IPS DF 19.7 (cell line): ENCODE results near the gene ZCCHC4.
A peak's percentile ranks its signal among the peaks of the same experiment; 100 is the strongest.
"Not testable (repeated sequence)": the region's sequence is repeated elsewhere in the genome, so short reads cannot be mapped to it uniquely, and the experiment has no call there.

Experiments
- DNase-seq: peaks from one replicate; pipeline ENCODE4 v3.0.0-alpha.2; 2013; ENCODE audit warnings: low read depth, low spot score

ZCCHC4 gene

DNA sequence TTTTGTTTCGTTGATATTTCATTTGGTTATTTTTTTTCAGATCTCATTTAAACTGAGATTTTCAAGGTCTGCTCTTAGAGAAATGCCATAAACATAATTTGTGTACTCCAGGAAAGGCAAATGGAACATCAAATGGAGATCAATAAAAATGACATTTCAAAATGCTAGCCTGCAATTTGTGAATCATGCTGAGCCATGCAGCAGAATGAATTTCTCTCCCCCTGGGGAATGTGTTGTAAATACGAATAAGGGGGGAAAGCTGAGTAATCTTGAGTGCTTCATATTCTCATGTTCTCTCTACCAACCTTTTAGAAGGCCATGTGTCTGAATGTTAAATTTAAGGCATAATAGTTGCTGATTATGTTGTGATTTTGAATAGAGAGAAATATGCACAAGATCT is 7.8 kb downstream of the ZCCHC4 start:
- no peak for DNase-seq

DNA sequence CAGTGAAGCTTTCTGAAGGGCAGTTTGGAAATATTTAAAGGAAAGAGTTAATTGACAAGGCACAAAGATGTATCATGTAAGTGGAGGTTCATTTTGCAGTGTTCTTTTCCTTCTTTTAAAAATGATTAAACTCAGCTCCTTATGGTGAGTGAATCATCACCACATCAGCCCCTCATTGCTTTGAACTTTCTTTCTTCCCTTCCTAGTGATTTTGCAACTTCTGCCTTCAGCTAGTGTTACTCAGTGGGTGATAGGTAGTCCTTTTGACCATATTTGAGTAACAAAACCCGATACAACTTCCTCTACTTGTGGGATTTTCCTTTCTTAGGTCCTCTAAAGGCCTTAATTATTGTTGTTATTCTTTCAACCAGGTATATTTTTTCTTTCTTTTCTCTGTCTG is 8.2 kb downstream of the ZCCHC4 start:
- DNase-seq, result no peak

DNA sequence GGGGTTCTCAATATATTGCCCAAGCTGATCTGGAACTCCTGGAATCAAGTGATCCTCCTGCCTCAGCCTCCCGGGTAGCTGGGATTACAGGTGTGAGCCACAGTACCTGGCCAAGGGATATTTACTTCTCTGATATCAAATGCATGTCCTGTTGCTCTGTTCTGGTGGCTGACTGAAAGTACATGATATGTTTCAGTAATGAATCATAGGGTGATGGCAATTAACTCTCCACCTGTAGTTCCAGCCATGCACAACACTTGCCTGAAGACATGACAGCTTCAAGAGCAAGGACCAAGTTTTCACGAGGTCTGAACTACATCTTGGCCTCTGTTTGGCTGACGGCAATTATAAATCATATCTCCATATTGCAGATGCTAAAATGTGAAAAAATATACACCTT is 9.1 kb downstream of the ZCCHC4 start:
- no peak for DNase-seq

DNA sequence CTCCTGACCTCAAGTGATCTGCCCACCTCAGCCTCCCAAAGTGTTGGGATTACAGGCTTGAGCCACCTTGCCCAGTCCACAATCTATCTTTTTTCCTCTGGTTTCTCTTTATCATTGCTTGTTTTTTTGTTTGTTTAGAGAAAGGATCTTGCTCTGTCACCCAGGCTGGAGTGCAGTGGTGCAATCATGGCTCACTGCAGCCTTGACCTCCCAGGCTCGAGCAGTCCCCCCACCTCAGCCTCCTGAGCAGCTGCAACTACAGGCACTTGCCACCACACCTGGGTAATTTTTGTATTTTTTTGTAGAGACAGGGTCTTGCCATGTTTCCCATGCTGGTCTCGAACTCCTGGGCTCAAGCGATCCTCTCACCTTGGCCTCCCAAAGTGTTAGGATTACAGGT is 15.9 kb downstream of the ZCCHC4 start:
- DNase-seq, result not testable (repeated sequence)

DNA sequence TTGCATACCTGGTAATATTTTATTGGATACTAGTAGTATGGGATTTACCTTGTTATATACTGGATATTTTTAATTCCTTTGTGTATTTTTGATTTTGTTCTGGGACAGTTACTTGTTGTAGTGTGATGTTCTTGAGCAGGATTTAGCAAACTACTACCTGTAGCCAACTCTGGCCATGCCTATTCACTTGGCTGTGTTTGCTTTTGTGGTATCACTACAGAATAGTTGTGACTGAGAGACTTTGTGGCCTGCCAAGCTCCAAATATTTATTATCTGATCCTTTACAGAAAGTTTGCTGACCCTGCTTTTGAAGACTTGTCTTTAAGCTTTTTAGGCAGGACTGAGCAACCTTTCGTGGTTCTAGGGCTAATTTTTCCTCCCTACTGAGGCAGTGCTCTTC is 17.8 kb downstream of the ZCCHC4 start:
- DNase-seq, result no peak

DNA sequence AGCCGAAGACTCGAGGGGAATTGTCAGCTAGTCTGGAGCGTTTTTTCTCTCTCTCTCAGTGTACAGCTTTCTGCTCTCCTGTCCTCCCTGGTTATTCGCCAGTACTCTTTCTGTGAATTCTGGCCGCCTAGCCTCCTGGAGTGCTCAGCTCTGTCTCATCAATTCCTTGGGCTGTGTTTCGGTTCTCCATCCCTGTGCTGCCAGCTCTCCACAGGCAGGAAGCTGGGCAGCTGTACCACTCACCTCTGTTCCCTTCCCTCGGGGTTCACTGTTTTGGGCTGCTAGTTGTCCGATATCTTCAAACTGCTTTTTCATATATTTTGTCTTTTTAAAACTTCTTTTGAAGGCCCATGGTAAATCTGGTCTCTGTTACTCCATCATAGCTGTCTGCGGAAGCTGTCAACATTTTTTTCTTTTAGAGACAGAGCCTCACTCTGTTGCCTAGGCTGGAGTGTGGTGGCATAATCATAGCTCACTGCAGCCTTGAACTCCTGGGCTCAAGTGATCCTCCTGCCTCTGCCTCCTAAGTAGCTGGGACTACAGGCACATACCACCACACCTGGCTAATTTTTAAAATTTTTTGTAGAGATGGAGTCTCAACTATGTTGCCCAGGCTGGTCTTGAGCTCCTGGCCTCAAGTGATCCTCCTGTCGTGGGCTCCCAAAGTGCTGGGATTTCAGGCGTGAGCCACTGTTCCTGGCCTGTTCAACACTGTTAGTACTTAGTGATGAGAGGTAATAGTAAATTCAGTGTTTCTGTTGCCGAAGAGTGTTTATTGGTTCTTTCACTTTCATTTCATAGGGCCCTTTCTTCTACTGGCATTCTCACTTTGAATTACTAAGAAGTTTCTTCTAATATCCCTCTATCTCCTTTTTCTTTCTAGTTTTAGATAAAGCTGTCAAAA is 18.6 kb downstream of the ZCCHC4 start:
- DNase-seq, result no peak

DNA sequence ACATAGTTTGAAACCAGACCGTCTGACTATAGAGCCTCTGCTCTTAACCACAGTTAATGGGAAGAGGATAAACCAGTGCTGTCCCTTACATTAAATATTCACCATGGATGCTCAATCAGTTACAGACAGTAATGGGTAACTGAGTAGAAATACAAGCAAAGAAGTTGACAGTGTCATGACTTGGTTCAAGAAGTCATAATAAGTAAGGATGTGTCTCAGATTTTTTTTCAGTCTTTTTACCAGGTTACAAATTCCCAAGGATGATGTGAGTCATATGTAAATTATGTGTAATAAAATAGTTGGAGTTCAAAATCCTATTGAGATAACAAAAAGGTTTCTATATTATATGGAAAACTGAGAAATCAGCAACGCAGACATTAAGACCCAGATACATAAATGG is 31.1 kb downstream of the ZCCHC4 start:
- DNase-seq, result no peak

DNA sequence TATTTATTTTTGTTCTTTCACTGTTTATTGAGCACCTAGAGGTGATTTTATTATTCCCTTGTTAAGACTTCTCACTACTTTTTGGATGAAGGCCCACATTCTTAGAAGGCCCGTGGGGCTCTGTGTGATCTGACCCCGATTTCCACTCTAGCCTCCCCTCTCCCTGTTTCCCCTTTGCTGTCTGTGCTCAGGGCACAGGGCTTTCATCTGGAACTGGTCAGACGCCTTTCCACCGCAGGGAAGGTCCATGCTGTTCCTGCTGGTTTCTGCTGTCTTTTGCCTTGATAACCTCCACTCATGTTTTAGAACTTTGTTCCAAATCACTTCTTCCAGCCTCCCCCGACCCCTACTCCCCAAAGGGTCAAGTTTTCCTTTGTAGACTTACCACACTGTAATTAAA is 33.2 kb downstream of the ZCCHC4 start:
- DNase-seq, result no peak

DNA sequence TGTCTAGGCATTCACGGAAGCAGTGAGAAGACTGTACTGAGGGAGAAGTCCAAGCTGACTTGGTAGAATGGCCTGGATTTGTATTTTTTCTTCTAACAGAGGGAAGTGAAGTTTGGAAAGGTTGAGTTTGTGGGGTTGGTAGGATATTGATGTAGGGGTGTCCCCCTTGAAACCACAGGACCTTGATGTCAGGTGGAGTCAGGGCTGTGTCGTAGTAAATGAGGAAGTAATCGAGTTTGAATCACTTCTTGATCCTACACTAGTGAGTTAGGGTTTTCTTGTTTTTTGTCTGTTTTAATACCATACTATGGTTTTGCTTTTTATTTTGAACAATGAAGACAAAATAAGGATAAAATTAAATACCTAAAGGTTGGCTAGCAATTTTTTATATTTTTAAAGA is 34.3 kb downstream of the ZCCHC4 start:
- DNase-seq, result no peak

DNA sequence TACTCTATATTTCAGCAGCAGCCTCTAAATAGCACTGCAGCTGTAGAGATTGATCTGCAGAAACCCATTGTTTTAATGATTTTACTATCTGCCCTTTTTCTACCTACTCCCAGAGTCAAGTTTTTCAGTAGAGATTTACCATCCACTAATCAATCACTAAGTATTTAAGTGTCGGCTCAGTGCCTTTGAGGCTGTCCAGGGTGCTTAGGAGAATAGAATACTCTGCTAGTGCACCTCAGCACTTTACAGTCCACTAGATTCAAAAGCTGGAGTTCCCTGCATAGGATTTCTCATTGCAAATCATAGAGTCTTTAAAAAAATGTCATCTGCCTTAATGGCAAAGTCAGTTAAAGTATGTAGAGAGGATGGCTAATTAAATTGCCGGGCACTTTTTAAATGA is 34.9 kb downstream of the ZCCHC4 start:
- DNase-seq, result no peak

DNA sequence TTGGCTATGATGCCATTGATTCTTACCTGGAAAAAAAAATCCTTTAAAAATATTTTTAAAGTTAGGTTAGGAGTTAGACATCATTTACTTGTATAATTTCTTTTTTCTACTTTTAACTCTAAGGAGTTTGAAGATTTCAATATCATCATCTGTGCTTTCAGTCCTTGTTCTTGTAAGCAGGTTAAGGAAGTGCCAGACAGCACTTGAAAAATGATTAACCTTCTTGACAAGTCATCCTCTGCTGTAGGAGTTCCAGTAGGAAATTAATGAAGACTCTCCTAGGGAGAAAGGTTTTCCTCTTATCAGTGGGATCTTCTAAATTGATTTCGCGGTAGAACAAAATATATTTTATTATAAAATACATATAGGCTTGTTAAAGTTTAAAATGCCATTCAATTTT is 35.4 kb downstream of the ZCCHC4 start:
- no peak for DNase-seq

DNA sequence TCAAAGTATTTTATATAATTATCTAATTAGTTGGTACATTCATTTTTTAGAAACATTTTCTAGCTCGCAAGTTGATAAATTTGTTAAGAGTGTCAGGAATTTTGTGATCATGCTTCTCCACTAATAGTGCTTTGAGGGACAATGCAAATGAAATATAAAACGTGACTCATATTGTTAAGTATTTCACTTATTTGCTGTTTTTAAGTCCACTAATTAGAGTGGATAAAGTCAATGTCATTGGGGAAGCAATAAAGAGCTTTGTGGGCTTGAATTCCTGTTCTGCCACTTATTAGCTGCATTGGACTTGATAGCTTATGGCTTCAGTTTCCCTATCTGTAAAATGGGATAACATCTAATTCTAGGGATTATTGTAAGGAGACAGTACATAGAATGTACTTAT is 38.0 kb downstream of the ZCCHC4 start:
- no peak for DNase-seq

DNA sequence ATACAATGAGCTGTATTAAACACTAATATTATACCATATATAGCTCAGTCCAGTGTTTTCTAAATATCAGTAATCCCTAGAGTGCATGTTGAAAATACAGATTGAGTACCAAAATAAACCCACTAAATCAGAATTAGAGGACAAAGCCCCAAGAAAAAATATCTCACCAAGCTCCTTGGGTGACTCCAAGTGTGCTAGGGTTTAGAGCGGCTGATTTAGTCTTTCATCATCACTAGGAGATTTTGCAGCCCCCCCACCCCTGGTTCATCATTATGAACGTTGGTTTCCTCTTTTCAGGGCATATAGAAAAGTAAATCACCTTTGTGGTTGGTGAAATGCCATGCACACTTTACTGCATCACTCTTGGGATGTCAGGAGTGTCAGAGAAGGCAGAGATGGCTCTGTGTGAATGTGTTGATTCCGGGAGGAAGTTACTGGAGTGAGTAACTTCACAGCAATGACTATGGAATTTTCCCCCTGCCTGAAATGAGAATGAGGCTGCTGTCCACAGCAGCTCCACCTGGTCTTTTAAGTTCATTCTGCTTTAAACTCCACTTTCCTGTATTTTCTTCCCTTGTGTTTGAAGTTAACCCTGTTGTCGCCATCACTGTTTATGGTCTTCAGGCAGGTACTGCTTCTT is 39.3 kb downstream of the ZCCHC4 start:
- peak; percentile 20 for DNase-seq

DNA sequence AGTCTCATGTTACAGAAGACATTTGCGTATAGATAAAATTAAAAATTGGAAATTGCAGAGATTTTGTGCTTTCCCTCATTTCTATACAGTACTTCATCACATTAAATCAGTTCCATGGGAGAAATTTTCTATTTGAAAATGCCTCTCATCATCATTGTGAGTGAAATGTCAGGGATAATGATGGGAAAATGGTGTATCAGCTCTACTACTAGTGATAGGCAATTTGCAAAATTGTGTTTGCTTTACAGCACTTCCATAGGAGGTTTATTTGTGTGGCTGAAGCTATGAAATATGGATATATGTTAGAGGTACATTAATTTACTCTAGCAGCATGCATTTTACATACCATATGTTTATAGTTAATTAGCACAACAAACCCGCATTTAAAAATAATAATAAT is 43.5 kb downstream of the ZCCHC4 start:
- DNase-seq, result no peak

DNA sequence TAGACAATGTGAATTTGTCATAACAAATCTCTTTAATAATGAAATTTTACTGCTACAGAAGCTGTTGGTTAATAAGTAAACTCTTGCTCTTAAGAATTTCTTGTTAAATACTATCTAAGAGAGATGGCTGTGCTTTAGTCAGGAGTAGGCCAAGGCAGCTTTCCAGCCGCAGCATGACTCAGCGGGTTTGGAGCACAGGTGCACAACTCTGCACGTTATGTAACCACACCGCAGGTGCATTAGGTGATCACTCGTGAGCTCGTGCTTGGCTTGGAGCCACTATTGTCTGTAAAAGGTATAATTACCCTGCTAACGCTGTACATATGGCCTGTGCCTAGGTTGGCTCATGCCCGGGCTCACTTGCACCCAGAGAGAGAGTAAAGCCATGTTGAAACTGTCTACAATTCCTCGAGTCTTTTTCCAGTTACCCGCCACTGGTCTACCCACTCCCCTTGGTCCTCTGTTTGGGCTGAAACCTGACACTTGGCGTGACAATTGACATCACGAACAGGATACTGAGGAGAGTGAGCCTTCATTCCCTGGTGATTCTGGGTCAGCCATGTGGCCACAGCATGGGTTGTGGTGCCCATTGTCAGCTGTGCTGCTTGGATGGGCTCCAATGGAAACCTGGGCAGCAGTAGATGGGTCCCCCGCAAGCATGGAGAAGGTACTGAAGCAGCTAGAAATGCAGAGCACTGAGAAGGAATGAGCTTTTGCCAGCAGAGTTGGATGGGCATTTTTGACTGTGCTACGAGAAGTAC is 46.1 kb downstream of the ZCCHC4 start:
- DNase-seq, result no peak

DNA sequence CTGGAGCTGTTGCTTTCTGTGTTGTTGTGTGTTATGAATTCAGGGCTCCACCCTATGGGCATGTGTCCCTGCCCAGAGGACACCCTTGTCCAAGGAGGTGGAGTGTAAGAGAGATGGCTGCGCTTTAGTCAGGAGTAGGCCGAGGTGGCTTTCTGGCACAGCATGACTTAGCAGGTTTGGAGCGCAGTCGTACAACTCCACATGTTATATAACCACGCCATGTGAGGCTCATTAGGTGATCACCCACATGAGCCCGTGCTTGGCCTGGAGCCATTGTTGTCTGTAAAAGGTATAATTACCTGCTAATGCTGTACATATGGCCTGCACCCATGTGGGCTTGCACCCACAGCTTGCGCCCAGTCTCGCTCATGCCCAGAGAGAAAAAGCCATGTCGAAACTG is 48.7 kb downstream of the ZCCHC4 start:
- no peak for DNase-seq

DNA sequence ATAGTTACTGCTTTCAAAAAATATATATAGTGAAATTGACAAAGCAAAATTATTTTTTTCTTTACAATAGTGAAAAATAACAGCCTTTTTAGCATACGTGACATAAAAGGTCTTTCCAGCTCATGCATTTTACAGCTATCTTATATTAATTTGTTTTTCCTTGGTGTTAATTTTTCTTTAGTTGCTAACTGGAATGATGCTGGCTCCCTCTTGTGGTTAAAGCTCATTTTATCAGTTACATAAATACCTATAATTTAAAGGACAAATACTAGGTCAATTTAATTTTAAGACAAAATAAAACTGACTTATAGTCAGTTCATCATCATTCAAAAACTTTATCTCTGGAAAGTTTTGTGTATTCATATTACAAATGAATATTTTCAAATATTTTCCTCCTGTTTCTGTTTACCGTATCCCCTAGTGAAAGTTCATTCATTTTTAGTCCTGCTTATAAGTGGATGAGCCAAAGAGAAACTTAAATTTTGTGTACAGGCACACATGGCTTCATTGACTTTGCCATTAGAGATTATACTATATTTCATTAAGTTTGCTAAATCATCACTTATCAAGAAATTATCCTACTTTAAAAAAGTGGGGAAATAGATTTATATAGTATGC is 54.5 kb downstream of the ZCCHC4 start:
- DNase-seq, result no peak

DNA sequence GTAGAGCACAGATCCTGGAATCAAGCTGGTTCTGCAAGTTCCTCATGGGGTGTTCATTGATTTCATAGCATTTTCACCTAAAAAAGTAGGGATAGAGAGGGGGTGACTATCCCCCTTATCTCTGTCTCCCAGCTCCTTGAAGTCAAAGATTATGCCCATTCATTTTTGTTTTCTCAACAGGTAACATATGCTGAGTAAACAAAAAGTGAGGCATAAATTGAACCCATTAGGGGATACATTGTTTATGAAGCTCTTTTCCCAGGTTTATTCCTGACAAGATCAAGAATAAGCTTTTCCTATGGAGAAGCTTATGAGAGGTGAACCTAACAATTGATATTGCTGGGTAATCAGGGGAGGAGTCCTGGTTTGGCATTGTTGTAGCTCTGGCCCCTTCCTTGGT is 55.3 kb downstream of the ZCCHC4 start:
- DNase-seq, result no peak

DNA sequence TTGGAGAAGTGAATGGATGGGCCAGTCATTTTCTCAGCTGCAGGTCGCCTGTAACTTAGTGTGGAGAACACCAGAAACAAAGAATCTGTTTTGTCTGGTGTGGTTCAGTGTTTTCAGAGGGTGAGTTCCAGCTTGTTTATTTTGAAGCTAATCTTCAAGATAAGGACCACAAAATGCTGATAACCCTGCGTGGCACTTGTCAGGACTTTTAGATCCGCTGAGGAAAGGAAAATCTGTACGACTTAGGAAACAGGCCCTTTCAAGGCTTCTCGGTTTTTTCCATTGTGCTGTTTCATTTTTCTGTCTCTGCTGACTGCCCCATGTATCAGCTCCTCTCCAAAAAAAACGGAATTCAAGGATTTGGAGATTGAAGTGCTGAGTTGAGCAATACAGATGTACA is 55.7 kb downstream of the ZCCHC4 start:
- no peak for DNase-seq

DNA sequence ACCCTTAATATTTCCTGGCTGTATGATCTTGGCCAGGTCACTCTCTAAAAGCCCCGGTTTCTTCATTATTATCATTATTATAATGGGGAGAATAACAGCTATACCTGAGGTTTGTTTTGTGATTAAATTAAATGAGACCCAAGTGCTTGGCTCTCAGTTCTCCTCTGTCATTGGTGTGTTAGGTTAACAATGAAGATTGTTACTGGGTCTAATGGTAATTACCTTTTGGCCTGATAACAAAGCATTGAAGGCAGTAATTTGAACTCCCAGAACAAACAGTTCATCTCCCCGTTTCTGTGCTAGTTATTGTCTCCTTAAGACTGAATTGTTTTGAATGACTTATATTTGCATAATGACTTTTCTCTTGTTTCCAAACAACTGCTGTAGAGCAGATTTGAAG is 57.7 kb downstream of the ZCCHC4 start:
- DNase-seq, result no peak

DNA sequence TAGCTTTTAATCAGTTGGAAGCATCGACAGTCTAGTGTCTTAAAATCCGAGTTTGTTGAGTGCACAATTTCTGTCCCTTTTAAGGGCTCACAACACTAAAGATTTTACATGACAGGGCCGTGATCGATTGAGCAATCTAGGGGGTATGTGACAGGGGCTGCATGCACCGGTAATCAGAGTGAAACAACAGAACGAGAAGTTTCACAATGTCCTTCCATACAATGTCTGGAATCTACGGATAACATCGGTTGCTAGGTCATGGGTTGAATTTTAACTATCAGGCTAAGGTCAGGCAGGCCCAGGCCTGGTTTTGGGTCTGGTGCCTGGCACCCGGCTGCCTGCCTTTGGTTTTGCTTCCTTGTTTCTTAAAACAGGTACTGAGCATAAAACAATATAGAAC is 60.0 kb downstream of the ZCCHC4 start:
- DNase-seq, result not testable (repeated sequence)
